SK-N-MC (cell line): ENCODE data around the gene RPL37A.

ENCODE experiments used
- EZH2 ChIP-seq: fragments of 200-600 bp; sonication (generic); IDR thresholded peaks from one replicate; pipeline ENCODE4 v1.6.1; 2017; ENCODE audit warnings: antibody characterized with exemption
- FOXP2 ChIP-seq: optimal IDR thresholded peaks from 2 replicates; pipeline ENCODE3; 2011; ENCODE audit warnings: mild to moderate bottlenecking, moderate library complexity; ENCODE audit not compliant: insufficient read depth; ENCODE audit errors: extremely low read length, control extremely low read depth

DNA sequence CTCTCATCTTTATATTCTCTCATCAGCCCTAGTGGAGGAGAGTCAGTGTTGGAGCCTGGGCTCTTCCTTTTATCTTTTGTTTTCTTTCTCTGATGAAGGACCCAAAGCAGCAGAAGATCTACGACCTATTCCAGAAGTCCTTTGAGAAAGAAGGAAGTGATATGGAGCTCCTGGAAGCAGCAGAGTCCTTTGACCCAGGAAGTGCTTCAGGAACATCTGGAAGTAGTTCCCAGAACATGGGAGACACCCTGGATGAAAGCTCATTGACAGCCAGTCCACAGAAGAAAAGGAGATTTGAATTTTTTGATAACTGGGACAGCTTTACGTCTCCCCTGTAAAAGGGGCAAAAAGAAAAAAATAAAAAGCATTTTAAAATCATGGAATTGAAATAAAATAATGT, 16.0 kb upstream of the RPL37A start:
- TF ChIP-seq EZH2 (no peak), FOXP2 (no peak)
